Gastrocnemius medialis (tissue), 4 donors: ENCODE data around the gene MCL1.

Experiments
- CTCF ChIP-seq, 5 experiments: fragments of 450-650 bp in 3 of 5; fragments of 200-600 bp in 2 of 5; sonication (generic) in 2 of 5; IDR thresholded peaks in 4 of 5; conservative IDR thresholded peaks in 1 of 5; 1 replicate in 4 of 5; 2 replicates in 1 of 5; pipeline ENCODE4 v1.5.1; 2016 to 2019; ENCODE audit warnings: antibody characterized with exemption in 5 of 5, mild to moderate bottlenecking in 3 of 5, moderate library complexity in 3 of 5
- POLR2A ChIP-seq, 2 donors: fragments of 450-650 bp; IDR thresholded peaks; one replicate each; pipeline ENCODE4 v1.6.1; 2017; ENCODE audit warnings: antibody characterized with exemption in 2 of 2, mild to moderate bottlenecking in 2 of 2, moderate library complexity in 2 of 2

GRCh38 chr1:150544204-150544603 lies 35.2 kb downstream of the MCL1 start:
- TF ChIP-seq CTCF (IDR thresholded peaks at IDR 0.05 in 4 of 5, conservative IDR thresholded peaks at IDR 0.05 in 1 of 5) (no peak), POLR2A (IDR thresholded peaks at IDR 0.05) (no peak)
